Endothelial cell of umbilical vein (primary cell): Measurements from ENCODE around the gene NFXL1. TPM values are rescaled to one million over a fixed set of nuclear protein-coding genes. Genes with fewer than 3 reads are reported as not detected.
A peak's percentile ranks its signal among the peaks of the same experiment; 100 is the strongest.
"Not testable (repeated sequence)": the region's sequence is repeated elsewhere in the genome, so short reads cannot be mapped to it uniquely, and the experiment has no call there.

ENCODE experiments used
- BruUV-seq: library from RNA; stranded (reverse); fragments of 400-500 nt; replicated peaks from 2 replicates; lab custom pipeline; 2021; lab: Mats Ljungman, UMichigan
- CTCF ChIA-PET: fragments of 300-600, 350-600 bp; sonication (Branson Sonifier 250); formaldehyde crosslinking; loops from one replicate; lab custom pipeline; 2021; ENCODE audit warnings: antibody characterized with exemption, inconsistent platforms; lab: Charles Lee
- POLR2A ChIA-PET: fragments of 300-600, 350-600 bp; sonication (Branson Sonifier 250); formaldehyde crosslinking; loops from one replicate; lab custom pipeline; 2021; ENCODE audit warnings: antibody characterized with exemption, inconsistent platforms; lab: Charles Lee
- DNase-seq: peaks from one replicate; pipeline ENCODE4 v3.0.0-alpha.2; 2011; ENCODE audit warnings: low read depth, low spot score
- FAIRE-seq: peaks from 2 replicates; lab custom pipeline; 2011; peaks lifted over from hg19 to GRCh38; lab: Jason Lieb, UNC
- H2AFZ ChIP-seq: 2 replicates; pipeline ENCODE4 v1.6.0; 2012; ENCODE audit warnings: low read depth, low read length, control low read depth, inconsistent platforms
- H3K27ac ChIP-seq: 2 replicates; pipeline ENCODE4 v1.5.1; 2011; ENCODE audit warnings: low read depth, mild to moderate bottlenecking, control low read depth, low read length, moderate library complexity; ENCODE audit not compliant: insufficient read depth
- H3K27me3 ChIP-seq, 2 experiments: 2 replicates each; pipeline versions ENCODE4 v1.6.0 to v1.6.1; 2011; ENCODE audit warnings: low read length in 2 of 2, mixed read lengths in 1 of 2; ENCODE audit not compliant: control insufficient read depth in 2 of 2, insufficient read depth in 2 of 2
- H3K36me3 ChIP-seq, 2 experiments: 2 replicates in 1 of 2; 3 replicates in 1 of 2; pipeline ENCODE4 v1.5.1; 2011; ENCODE audit warnings: low read length in 2 of 2, mild to moderate bottlenecking in 1 of 2, moderate library complexity in 1 of 2; ENCODE audit not compliant: control insufficient read depth in 2 of 2, insufficient read depth in 2 of 2; ENCODE audit errors: extremely low read depth in 1 of 2
- H3K4me1 ChIP-seq: 3 replicates; pipeline ENCODE4 v1.5.1; 2011; ENCODE audit warnings: mild to moderate bottlenecking, low read length; ENCODE audit not compliant: control insufficient read depth, insufficient read depth; ENCODE audit errors: extremely low read depth
- H3K4me2 ChIP-seq: 2 replicates; pipeline ENCODE4 v1.6.1; 2011; ENCODE audit warnings: low read length, control low read depth, mixed read lengths; ENCODE audit not compliant: insufficient read depth
- H3K4me3 ChIP-seq, 3 experiments: fragments of 200-600 bp in 1 of 3; sonication (generic), shearing (Covaris generic) in 1 of 3; replicated peaks in 1 of 3; 2 replicates each; pipeline ENCODE4 v1.5.1; 2011 to 2016; ENCODE audit warnings: control low read depth in 3 of 3, low read length in 3 of 3, mild to moderate bottlenecking in 2 of 3, inconsistent platforms in 1 of 3, low read depth in 1 of 3, moderate library complexity in 1 of 3; ENCODE audit not compliant: insufficient read depth in 1 of 3
- H3K79me2 ChIP-seq: 2 replicates; pipeline ENCODE4 v1.6.0; 2012; ENCODE audit warnings: low read length, inconsistent platforms; ENCODE audit not compliant: control insufficient read depth, insufficient read depth
- H3K9ac ChIP-seq: replicated peaks from 2 replicates; pipeline ENCODE3; 2011; ENCODE audit warnings: low read length, control low read depth; ENCODE audit not compliant: insufficient read depth; ENCODE audit errors: extremely low read depth
- H3K9me1 ChIP-seq: replicated peaks from 3 replicates; pipeline ENCODE4 v1.6.0; 2011; ENCODE audit warnings: mild to moderate bottlenecking, low read length; ENCODE audit not compliant: control insufficient read depth, insufficient read depth; ENCODE audit errors: extremely low read depth
- H3K9me3 ChIP-seq: replicated peaks from 2 replicates; pipeline ENCODE4 v1.5.1; 2012; ENCODE audit warnings: low read length, inconsistent platforms; ENCODE audit not compliant: control insufficient read depth, insufficient read depth
- H4K20me1 ChIP-seq: replicated peaks from 2 replicates; pipeline ENCODE3; 2011; ENCODE audit warnings: mild to moderate bottlenecking, low read length; ENCODE audit not compliant: control insufficient read depth, insufficient read depth; ENCODE audit errors: extremely low read depth
- EZH2 ChIP-seq: IDR thresholded peaks from 2 replicates; pipeline ENCODE4 v1.6.1; 2012; ENCODE audit warnings: borderline replicate concordance, low read depth, mild to moderate bottlenecking, moderate library complexity, low read length, inconsistent platforms; ENCODE audit not compliant: severe bottlenecking
- MAX ChIP-seq: IDR thresholded peaks from 2 replicates; pipeline ENCODE4 v1.6.1; 2011; ENCODE audit not compliant: insufficient read depth, insufficient read length
- dilution Hi-C: fragments of 300-500 bp; cut with MboI; formaldehyde crosslinking; loops from one replicate; pipeline ENCODE4 v1.15.0; 2019; ENCODE audit warnings: low sequenced_read_pairs; ENCODE audit not compliant: extremely low pct_ligation_motif_present
- intact Hi-C: fragments of 100-400 bp; cut with micrococcal nuclease; formaldehyde crosslinking; loops from one replicate; pipeline ENCODE4 v1.10.0; 2022
- polyA plus RNA-seq, 4 experiments: library from polyadenylated mRNA; depleted of rRNA in 3 of 4; stranded (reverse) in 3 of 4; unstranded in 1 of 4; fragments of >200 nt; gene quantifications; 2 replicates each; pipeline versions ENCODE4 v1.2.1 to v1.2.3, GENCODE V29; 2011 to 2012; ENCODE audit warnings: missing spikeins in 1 of 4
- total RNA-seq: library from RNA; stranded (reverse); gene quantifications from 2 replicates; pipeline ENCODE4 v1.2.3, GENCODE V29; 2021

The NFXL1 gene
- total and polyA plus RNA-seq, 2 donors (not counting 3 experiments of a cell fraction or from before 2014, with no cell fraction given) = 5.1 to 14.6 TPM

GRCh38 chr4:47917163-47917562, 2.8 kb upstream of the NFXL1 start:
- FAIRE-seq, dilution Hi-C loops, H3K9me1 ChIP-seq, H4K20me1 ChIP-seq, H3K9me3 ChIP-seq, H2AFZ ChIP-seq, DNase-seq, H3K27ac ChIP-seq, H3K4me3 ChIP-seq, H3K27me3 ChIP-seq, H3K36me3 ChIP-seq, H3K4me2 ChIP-seq, POLR2A ChIA-PET, H3K9ac ChIP-seq, BruUV-seq: not testable (repeated sequence)
- Histone ChIP-seq H3K79me2 (peaks cover 17% of the 10 kb centered on the region), H3K4me1 (peaks cover 17% of the 10 kb centered on the region)
- CTCF ChIA-PET = interaction anchor here (1.2 to 1.3 kb wide), 2 partner anchors 9 to 17 kb away, joined by 4 to 5 read pairs; no protein-coding TSS in a partner anchor
- intact Hi-C loops = loop anchor here (10.0 kb wide), 2 partner anchors 428 to 452 kb away; partner anchors contain the start of genes COMMD8 and SLAIN2

GRCh38 chr4:47915378-47915777, 995 bp upstream of the NFXL1 start:
- DNase-seq (peak; percentile 6), FAIRE-seq (no peak)
- H3K36me3 ChIP-seq = no peaks in the 10 kb centered on the region
- H3K9me1 ChIP-seq = no peaks in the 10 kb centered on the region
- TF ChIP-seq EZH2 (no peak), MAX (no peak)
- dilution Hi-C loops (no loop called here), intact Hi-C loops (loop anchor here (2.0 to 10.0 kb wide), 3 partner anchors 13 to 451 kb away; partner anchors contain the start of genes COMMD8 and SLAIN2)
- CTCF ChIA-PET = interaction anchor here (1.4 to 1.7 kb wide), 4 partner anchors 12 to 64 kb away, joined by 3 to 10 read pairs (median 5); no protein-coding TSS in a partner anchor
- no peaks in the 10 kb centered on the region for H3K9me3 ChIP-seq
- peaks cover 24% of the 10 kb centered on the region for H3K79me2 ChIP-seq
- H2AFZ ChIP-seq = peak overlapping the region; percentile 99
- no peak overlapping the region for H3K27ac ChIP-seq
- H3K4me3 ChIP-seq = no peak overlapping the region
- H3K4me2 ChIP-seq = peak overlapping the region; percentile 94
- H3K9ac ChIP-seq = no peak overlapping the region
- H4K20me1 ChIP-seq = no peaks in the 10 kb centered on the region
- no TSS peak for BruUV-seq
- peaks cover 17% of the 10 kb centered on the region for H3K4me1 ChIP-seq
- POLR2A ChIA-PET = no interaction called here
- H3K27me3 ChIP-seq = no peaks in the 10 kb centered on the region
